Keratinocyte (primary cell): Measurements from ENCODE around the gene DSG1. TPM values are rescaled to one million over a fixed set of nuclear protein-coding genes. Genes with fewer than 3 reads are reported as not detected.

Experiments
- DNase-seq: peaks from one replicate; pipeline ENCODE4 v3.0.0-alpha.2; 2011; ENCODE audit warnings: low read depth, missing footprints, low spot score
- FAIRE-seq: peaks from 2 replicates; lab custom pipeline; 2011; peaks lifted over from hg19 to GRCh38; lab: Jason Lieb, UNC
- H2AFZ ChIP-seq: 2 replicates; pipeline ENCODE4 v1.6.0; 2012; ENCODE audit warnings: low read length, control low read depth, inconsistent platforms; ENCODE audit not compliant: control insufficient read depth
- H3K27ac ChIP-seq: 2 replicates; pipeline ENCODE4 v1.5.1; 2011; ENCODE audit warnings: low read length; ENCODE audit not compliant: control insufficient read depth, insufficient read depth
- H3K27me3 ChIP-seq: 3 replicates; pipeline ENCODE4 v1.6.0; 2011; ENCODE audit warnings: low read length; ENCODE audit not compliant: control insufficient read depth, insufficient read depth; ENCODE audit errors: extremely low read depth
- H3K36me3 ChIP-seq, 2 experiments: 2 replicates in 1 of 2; 3 replicates in 1 of 2; pipeline ENCODE4 v1.5.1; 2011; ENCODE audit warnings: low read length in 2 of 2, mild to moderate bottlenecking in 1 of 2; ENCODE audit not compliant: control insufficient read depth in 2 of 2, insufficient read depth in 2 of 2; ENCODE audit errors: extremely low read depth in 1 of 2
- H3K4me1 ChIP-seq: 3 replicates; pipeline ENCODE4 v1.5.1; 2011; ENCODE audit warnings: low read length; ENCODE audit not compliant: control insufficient read depth, insufficient read depth; ENCODE audit errors: extremely low read depth
- H3K4me2 ChIP-seq: 3 replicates; pipeline ENCODE4 v1.6.0; 2011; ENCODE audit warnings: low read depth, low read length; ENCODE audit not compliant: control insufficient read depth, insufficient read depth; ENCODE audit errors: extremely low read depth
- H3K4me3 ChIP-seq, 3 experiments: fragments of 200-600 bp in 1 of 3; sonication (generic) in 1 of 3; 2 replicates in 2 of 3; 3 replicates in 1 of 3; pipeline ENCODE4 v1.5.1; 2011 to 2016; ENCODE audit warnings: low read length in 3 of 3, mild to moderate bottlenecking in 3 of 3, control low read depth in 2 of 3, inconsistent platforms in 1 of 3, low read depth in 1 of 3, mixed read lengths in 1 of 3, mixed run types in 1 of 3, moderate library complexity in 1 of 3; ENCODE audit not compliant: control insufficient read depth in 2 of 3, insufficient read depth in 2 of 3; ENCODE audit errors: extremely low read depth in 1 of 3
- H3K79me2 ChIP-seq: 2 replicates; pipeline ENCODE4 v1.6.0; 2012; ENCODE audit warnings: low read length; ENCODE audit not compliant: control insufficient read depth, insufficient read depth
- H3K9ac ChIP-seq: 3 replicates; pipeline ENCODE4 v1.6.0; 2011; ENCODE audit warnings: low read length; ENCODE audit not compliant: control insufficient read depth, insufficient read depth; ENCODE audit errors: extremely low read depth
- H3K9me1 ChIP-seq: 3 replicates; pipeline ENCODE4 v1.6.0; 2011; ENCODE audit warnings: low read length; ENCODE audit not compliant: control insufficient read depth, insufficient read depth; ENCODE audit errors: extremely low read depth
- H3K9me3 ChIP-seq: 2 replicates; pipeline ENCODE4 v1.5.1; 2012; ENCODE audit warnings: low read depth, low read length; ENCODE audit not compliant: control insufficient read depth
- H4K20me1 ChIP-seq: 3 replicates; pipeline ENCODE4 v1.6.0; 2011; ENCODE audit warnings: low read length; ENCODE audit not compliant: control insufficient read depth, insufficient read depth; ENCODE audit errors: extremely low read depth
- CTCF ChIP-seq, 3 experiments: IDR thresholded peaks in 1 of 3; conservative IDR thresholded peaks in 1 of 3; optimal IDR thresholded peaks in 1 of 3; 2 replicates in 2 of 3; 3 replicates in 1 of 3; pipeline versions ENCODE3 to v1.5.1; 2011; ENCODE audit warnings: low read length in 3 of 3, mild to moderate bottlenecking in 3 of 3, moderate library complexity in 2 of 3, control low read depth in 1 of 3, inconsistent platforms in 1 of 3; ENCODE audit not compliant: insufficient read depth in 2 of 3; ENCODE audit errors: extremely low read depth in 1 of 3
- EZH2 ChIP-seq: IDR thresholded peaks from one replicate; pipeline ENCODE4 v1.6.1; 2012; ENCODE audit warnings: inconsistent platforms, mild to moderate bottlenecking, low read length, moderate library complexity
- dilution Hi-C: fragments of 300-500 bp; cut with MboI; formaldehyde crosslinking; loops from one replicate; pipeline ENCODE4 v1.7.0; 2020; ENCODE audit warnings: low sequenced_read_pairs; ENCODE audit not compliant: extremely low pct_ligation_motif_present
- polyA plus RNA-seq, 5 experiments: library from polyadenylated mRNA; depleted of rRNA in 3 of 5; stranded (reverse) in 3 of 5; stranded (forward) in 1 of 5; unstranded in 1 of 5; fragments of >200 nt; gene quantifications; 1 replicate in 1 of 5; 2 replicates in 3 of 5; 3 replicates in 1 of 5; pipeline versions ENCODE4 v1.2.1 to v1.2.3, GENCODE V29; 2011 to 2012; ENCODE audit warnings: missing spikeins in 2 of 5, low read depth in 1 of 5, low replicate concordance in 1 of 5

DSG1 gene
- polyA plus RNA-seq, 1 donor (not counting 4 experiments of a cell fraction or from before 2014, with no cell fraction given), result 27.6 TPM

GRCh38 chr18:31309115-31309514 lies 8.8 kb upstream of the DSG1 start:
- DNase-seq (no peak), FAIRE-seq (no peak)
- no peaks in the 10 kb centered on the region for H3K79me2 ChIP-seq
- H3K9me1 ChIP-seq, result no peaks in the 10 kb centered on the region
- TF ChIP-seq EZH2 (no peak), CTCF (optimal IDR thresholded peaks at IDR 0.05 in 1 of 3, IDR thresholded peaks at IDR 0.05 in 1 of 3, conservative IDR thresholded peaks at IDR 0.05 in 1 of 3; ENCODE audit: extremely low read depth in 1 of 3, insufficient read depth in 2 of 3, low read length in 3 of 3) (no peak)
- dilution Hi-C loops, result no loop called here
- no peaks in the 10 kb centered on the region for H3K9me3 ChIP-seq
- H3K9ac ChIP-seq, result no peak overlapping the region
- peaks cover 8% of the 10 kb centered on the region for H3K4me1 ChIP-seq
- no peaks in the 10 kb centered on the region for H4K20me1 ChIP-seq
- H2AFZ ChIP-seq, result no peak overlapping the region
- no peak overlapping the region for H3K4me2 ChIP-seq
- H3K36me3 ChIP-seq, result no peaks in the 10 kb centered on the region
- H3K27me3 ChIP-seq, result no peaks in the 10 kb centered on the region
- no peak overlapping the region for H3K27ac ChIP-seq
- H3K4me3 ChIP-seq, result no peak overlapping the region

- Histone ChIP-seq H4K20me1 (no peaks in the 10 kb centered on the region), H3K9me3 (no peaks in the 10 kb centered on the region), H3K27me3 (no peaks in the 10 kb centered on the region), H3K79me2 (no peaks in the 10 kb centered on the region), H3K4me3 (no peak overlapping the region), H3K27ac (no peak overlapping the region), H3K36me3 (no peaks in the 10 kb centered on the region), H3K9me1 (no peaks in the 10 kb centered on the region), H3K4me1 (peaks cover 21% of the 10 kb centered on the region), H2AFZ (peak overlapping the region; percentile 62), H3K4me2 (no peak overlapping the region), H3K9ac (no peak overlapping the region)
- dilution Hi-C loops, result no loop called here
- FAIRE-seq, result no peak
- no peak for TF ChIP-seq CTCF (optimal IDR thresholded peaks at IDR 0.05 in 1 of 3, IDR thresholded peaks at IDR 0.05 in 1 of 3, conservative IDR thresholded peaks at IDR 0.05 in 1 of 3; ENCODE audit: extremely low read depth in 1 of 3, insufficient read depth in 2 of 3, low read length in 3 of 3)
- no peak for TF ChIP-seq EZH2
- DNase-seq, result no peak
Measured at GRCh38 chr18:31316974-31317373, 986 bp upstream of the DSG1 start.
